HepG2 (cell line): ENCODE data around the gene FAM228B. TPM values are rescaled to one million over a fixed set of nuclear protein-coding genes. Genes with fewer than 3 reads are reported as not detected.

Experiments used
- AFF4 ChIP-seq: sonication (generic); formaldehyde crosslinking; IDR thresholded peaks from 2 replicates; pipeline ENCODE4 v1.4.0; 2020; ENCODE audit warnings: missing genetic modification reagents
- ARNT ChIP-seq: fragments of 450-650 bp; IDR thresholded peaks from 2 replicates; pipeline ENCODE4 v1.6.1; 2017
- BORCS8-MEF2B ChIP-seq: sonication (generic); formaldehyde crosslinking; IDR thresholded peaks from 2 replicates; pipeline ENCODE4 v1.8.0; 2022; ENCODE audit warnings: mild to moderate bottlenecking, missing genetic modification reagents
- CEBPZ ChIP-seq: IDR thresholded peaks from 2 replicates; pipeline ENCODE4 v1.6.1; 2012; ENCODE audit warnings: low read length, improper control_type of control experiment
- HNRNPL ChIP-seq: fragments of 200-400 bp; formaldehyde crosslinking; IDR thresholded peaks from 2 replicates; pipeline ENCODE4 v1.6.1; 2017; ENCODE audit warnings: mild to moderate bottlenecking, low read depth, low read length
- KDM4B ChIP-seq: sonication (generic); formaldehyde crosslinking; IDR thresholded peaks from 2 replicates; pipeline ENCODE4 v1.4.0; 2020; ENCODE audit warnings: missing genetic modification reagents
- MIXL1 ChIP-seq: IDR thresholded peaks from 2 replicates; pipeline ENCODE4 v1.6.1; 2016
- PAWR ChIP-seq: sonication (generic); formaldehyde crosslinking; IDR thresholded peaks from 2 replicates; pipeline ENCODE4 v1.4.0; 2020; ENCODE audit warnings: missing genetic modification reagents, mild to moderate bottlenecking, borderline replicate concordance
- PHF20 ChIP-seq: sonication (generic); formaldehyde crosslinking; IDR thresholded peaks from 2 replicates; pipeline ENCODE4 v1.5.0; 2020; ENCODE audit warnings: mild to moderate bottlenecking, missing genetic modification reagents
- POLR2AphosphoS5 ChIP-seq: IDR thresholded peaks from 2 replicates; pipeline ENCODE4 v1.6.1; 2012; ENCODE audit warnings: low read depth, low read length
- STAG1 ChIP-seq: sonication (generic); formaldehyde crosslinking; IDR thresholded peaks from 2 replicates; pipeline ENCODE4 v1.4.0; 2020; ENCODE audit warnings: missing genetic modification reagents
- WIZ ChIP-seq: sonication (generic); formaldehyde crosslinking; IDR thresholded peaks from 2 replicates; pipeline ENCODE4 v1.5.1; 2020; ENCODE audit warnings: mild to moderate bottlenecking, missing genetic modification reagents
- YEATS2 ChIP-seq: sonication (generic); formaldehyde crosslinking; IDR thresholded peaks from 2 replicates; pipeline ENCODE4 v1.4.0; 2020; ENCODE audit warnings: missing genetic modification reagents, borderline replicate concordance
- ZC3H4 ChIP-seq: sonication (generic); formaldehyde crosslinking; IDR thresholded peaks from 2 replicates; pipeline ENCODE4 v1.4.0; 2020; ENCODE audit warnings: missing genetic modification reagents, borderline replicate concordance
- ZNF121 ChIP-seq: sonication (generic); formaldehyde crosslinking; IDR thresholded peaks from 2 replicates; pipeline ENCODE4 v1.5.0; 2020; ENCODE audit warnings: mild to moderate bottlenecking, missing genetic modification reagents
- ZNF138 ChIP-seq: sonication (generic); formaldehyde crosslinking; IDR thresholded peaks from 2 replicates; pipeline ENCODE4 v1.5.0; 2020; ENCODE audit warnings: mild to moderate bottlenecking, low read depth, missing genetic modification reagents
- ZNF205 ChIP-seq: IDR thresholded peaks from 2 replicates; pipeline ENCODE4 v1.6.1; 2018; ENCODE audit warnings: missing biosample characterization, missing genetic modification reagents
- ZNF256 ChIP-seq: sonication (generic); formaldehyde crosslinking; conservative IDR thresholded peaks from 2 replicates; pipeline ENCODE4 v1.4.0; 2020; ENCODE audit warnings: missing genetic modification reagents
- ZNF260 ChIP-seq: sonication (generic); formaldehyde crosslinking; IDR thresholded peaks from 2 replicates; pipeline ENCODE4 v1.4.0; 2020; ENCODE audit warnings: missing genetic modification reagents, low read depth, mild to moderate bottlenecking, borderline replicate concordance
- ZNF292 ChIP-seq: sonication (generic); formaldehyde crosslinking; IDR thresholded peaks from 2 replicates; pipeline ENCODE4 v1.8.1; 2022; ENCODE audit warnings: mild to moderate bottlenecking, low read depth, missing genetic modification reagents, borderline replicate concordance
- ZNF382 ChIP-seq: sonication (generic); formaldehyde crosslinking; IDR thresholded peaks from 2 replicates; pipeline ENCODE4 v1.5.0; 2020; ENCODE audit warnings: missing genetic modification reagents, mild to moderate bottlenecking, borderline replicate concordance
- ZNF724P ChIP-seq: sonication (generic); formaldehyde crosslinking; IDR thresholded peaks from 2 replicates; pipeline ENCODE4 v1.8.0; 2022; ENCODE audit warnings: missing genetic modification reagents, borderline replicate concordance
- ZNF841 ChIP-seq: sonication (generic); formaldehyde crosslinking; IDR thresholded peaks from 2 replicates; pipeline ENCODE4 v1.8.1; 2023; ENCODE audit warnings: missing genetic modification reagents, borderline replicate concordance
- ZNF879 ChIP-seq: sonication (generic); formaldehyde crosslinking; IDR thresholded peaks from 2 replicates; pipeline ENCODE4 v1.8.1; 2023; ENCODE audit warnings: missing genetic modification reagents
- ZSCAN30 ChIP-seq: sonication (generic); formaldehyde crosslinking; IDR thresholded peaks from 2 replicates; pipeline ENCODE4 v1.5.0; 2020; ENCODE audit warnings: mild to moderate bottlenecking, missing genetic modification reagents
- polyA plus RNA-seq, 8 experiments: library from polyadenylated mRNA; depleted of rRNA in 3 of 8; stranded (reverse) in 7 of 8; unstranded in 1 of 8; fragments of >200 nt; fragmentation: Illumina TruSeq in 4 of 8; extraction: Trizol in 4 of 8; gene quantifications; 2 replicates each; pipeline versions ENCODE4 v1.2.1 to v1.2.3, GENCODE V29; 2011 to 2016; ENCODE audit warnings: low read depth in 4 of 8, missing spikeins in 1 of 8, mixed read lengths in 1 of 8; ENCODE audit not compliant: insufficient read depth in 1 of 8
- total RNA-seq, 5 experiments: library from RNA; depleted of rRNA; stranded (reverse); fragments of >200 nt; fragmentation: Illumina TruSeq; extraction: Trizol; gene quantifications; 2 replicates each; pipeline ENCODE4 v1.2.3, GENCODE V29; 2016; ENCODE audit warnings: low read depth in 1 of 5

The FAM228B gene
- total and polyA plus RNA-seq, 2 of the 13 experiments (the other 11 are each of a cell fraction or from before 2014, with no cell fraction given), result 0.79 to 1.1 TPM

DNA sequence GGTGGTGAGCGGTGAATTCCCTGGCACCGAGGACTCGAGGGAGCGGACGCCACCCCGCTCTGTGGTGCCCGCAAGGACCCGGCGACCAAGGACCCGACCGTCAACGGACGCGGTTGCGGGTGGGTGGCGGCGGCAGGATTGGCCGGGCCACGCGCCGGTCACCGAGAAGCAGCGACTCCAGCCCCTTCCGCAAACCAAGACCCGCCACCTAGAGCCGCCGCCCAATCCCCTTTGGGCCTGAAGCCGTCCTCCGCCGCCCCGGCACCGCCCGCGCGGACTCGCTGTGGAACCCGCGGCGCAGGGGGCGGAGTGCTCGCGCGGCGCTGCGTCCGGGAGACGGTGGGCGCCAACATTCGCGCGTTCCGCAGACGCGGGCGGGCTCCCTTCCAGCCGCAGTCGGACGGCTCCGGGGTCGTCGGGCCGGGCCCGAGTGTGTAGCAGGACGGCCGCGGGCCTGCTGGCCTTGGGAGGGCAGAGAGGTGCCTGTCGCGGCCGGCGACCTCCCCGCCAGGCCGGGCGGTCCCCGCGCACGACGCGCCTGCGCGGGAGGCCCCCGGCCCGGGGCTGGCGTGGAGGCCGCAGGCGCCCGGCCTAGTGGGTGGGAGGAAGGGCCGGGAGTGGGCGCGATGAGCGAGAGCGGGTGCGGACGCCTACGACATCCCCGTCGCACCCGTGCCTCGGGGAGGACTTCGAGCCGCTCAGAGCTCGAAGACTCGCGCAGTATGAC lies at the start of gene FAM228B, which contains the start of gene PFN4 (continued):
- TF ChIP-seq AFF4 (CRISPR knock-in tag) (no peak), ZNF841 (CRISPR knock-in tag) (no peak; the same call in 1 of the 2 replicates), ZNF879 (CRISPR knock-in tag) (no peak), ZNF382 (no peak), CEBPZ (no peak), KDM4B (CRISPR knock-in tag) (peak; percentile 55; the same call in 1 of the 2 replicates), PAWR (0 out of 2 replicates have a peak, but pooled peaks have one; percentile 23), MIXL1 (CRISPR knock-in tag) (no peak), ZNF138 (CRISPR knock-in tag) (peak; percentile 92; the same call in 1 of the 2 replicates), YEATS2 (CRISPR knock-in tag) (peak; percentile 16; the same call in 1 of the 2 replicates), HNRNPL (peak; percentile 73), ZC3H4 (no peak), ARNT (no peak), PHF20 (CRISPR knock-in tag) (peak; percentile 76), BORCS8-MEF2B (CRISPR knock-in tag) (peak; percentile 77), ZSCAN30 (CRISPR knock-in tag) (peak; percentile 89; the same call in 1 of the 2 replicates), ZNF121 (CRISPR knock-in tag) (peak; percentile 71), STAG1 (no peak; the same call in 1 of the 2 replicates), ZNF260 (no peak), ZNF292 (no peak), ZNF205 (CRISPR knock-in tag) (no peak; the same call in 1 of the 2 replicates), WIZ (CRISPR knock-in tag) (no peak; the same call in none of the 2 replicates), ZNF724P (no peak), ZNF256 (no peak; the same call in 1 of the 2 replicates), POLR2AphosphoS5 (peak; percentile 55)
